GM12878 (cell line): ENCODE measurements around the gene DPF3. TPM values are rescaled to one million over a fixed set of nuclear protein-coding genes. Genes with fewer than 3 reads are reported as not detected.

Experiments
- ATAC-seq: fragments of 200-7000 bp; cut with Tn5 transposase; 3 replicates; pipeline ENCODE4 v1.9.1; 2020; ENCODE audit warnings: mild to moderate bottlenecking, moderate library complexity
- BruUV-seq: library from RNA; stranded (reverse); fragments of 400-500 nt; replicated peaks from 2 replicates; lab custom pipeline; 2021; lab: Mats Ljungman, UMichigan
- CTCF ChIA-PET: fragments of 300-600 bp; sonication (Branson Sonifier 250); formaldehyde crosslinking; extraction: SDS; loops from one replicate; lab custom pipeline; 2021; ENCODE audit warnings: inconsistent platforms; lab: Yijun Ruan, JAX
- POLR2A ChIA-PET: fragments of 350-600 bp; formaldehyde crosslinking; extraction: SDS; loops from one replicate; lab custom pipeline; 2021; ENCODE audit warnings: inconsistent platforms; lab: Charles Lee
- RAD21 ChIA-PET: fragments of 300-600 bp; sonication (Branson Sonifier 250); formaldehyde crosslinking; loops from one replicate; lab custom pipeline; 2023; ENCODE audit warnings: antibody characterized with exemption; ENCODE audit not compliant: unreplicated experiment; lab: Charles Lee
- SMC1A ChIA-PET: fragments of 300-600 bp; sonication (Branson Sonifier 250); formaldehyde crosslinking; loops from one replicate; lab custom pipeline; 2023; ENCODE audit not compliant: unreplicated experiment, uncharacterized antibody; lab: Charles Lee
- DNase-seq: peaks from one replicate; pipeline ENCODE4 v3.0.0-alpha.2; 2011; ENCODE audit warnings: low read depth, low spot score
- FAIRE-seq: peaks from 3 replicates; lab custom pipeline; 2011; peaks lifted over from hg19 to GRCh38; lab: Jason Lieb, UNC
- H2AFZ ChIP-seq: 2 replicates; pipeline ENCODE4 v1.6.0; 2011; ENCODE audit warnings: low read depth, low read length, control low read depth; ENCODE audit not compliant: control insufficient read depth
- H3K27ac ChIP-seq: 2 replicates; pipeline ENCODE4 v1.5.1; 2011; ENCODE audit warnings: control low read depth; ENCODE audit not compliant: control insufficient read depth, insufficient read depth
- H3K27me3 ChIP-seq, 2 experiments: replicated peaks in 1 of 2; 2 replicates each; pipeline versions ENCODE4 v1.6.0 to v1.6.1; 2011; ENCODE audit warnings: low read length in 1 of 2; ENCODE audit not compliant: control insufficient read depth in 2 of 2, insufficient read depth in 2 of 2
- H3K36me3 ChIP-seq, 2 experiments: 2 replicates each; pipeline ENCODE4 v1.5.1; 2011; ENCODE audit warnings: low read length in 1 of 2; ENCODE audit not compliant: control insufficient read depth in 2 of 2, insufficient read depth in 2 of 2
- H3K4me1 ChIP-seq: 2 replicates; pipeline ENCODE4 v1.6.1; 2011; ENCODE audit warnings: mild to moderate bottlenecking, low read length, moderate library complexity, mixed read lengths; ENCODE audit not compliant: control insufficient read depth, insufficient read depth
- H3K4me2 ChIP-seq: 2 replicates; pipeline ENCODE4 v1.6.0; 2011; ENCODE audit warnings: control low read depth; ENCODE audit not compliant: control insufficient read depth, insufficient read depth
- H3K4me3 ChIP-seq: fragments of 200-600 bp; sonication (generic); 2 replicates; pipeline ENCODE4 v1.5.1; 2016
- H3K79me2 ChIP-seq: 2 replicates; pipeline ENCODE4 v1.6.0; 2011; ENCODE audit warnings: low read length; ENCODE audit not compliant: control insufficient read depth, insufficient read depth
- H3K9ac ChIP-seq: 2 replicates; pipeline ENCODE4 v1.8.0; 2011; ENCODE audit warnings: low read length, control low read depth, mixed read lengths; ENCODE audit not compliant: control insufficient read depth, insufficient read depth
- H3K9me3 ChIP-seq: replicated peaks from 3 replicates; pipeline ENCODE4 v1.5.1; 2011; ENCODE audit warnings: mild to moderate bottlenecking, low read length; ENCODE audit not compliant: control insufficient read depth, insufficient read depth
- H4K20me1 ChIP-seq: 2 replicates; pipeline ENCODE4 v1.6.0; 2011; ENCODE audit not compliant: control insufficient read depth, insufficient read depth
- ASH2L ChIP-seq: fragments of 300-600, 200-600 bp; sonication (generic); IDR thresholded peaks from 2 replicates; pipeline ENCODE4 v1.6.1; 2017; ENCODE audit warnings: low read depth, mild to moderate bottlenecking, borderline replicate concordance
- CHD1 ChIP-seq: IDR thresholded peaks from 2 replicates; pipeline ENCODE4 v1.6.1; 2012; ENCODE audit warnings: low read depth, low read length, improper control_type of control experiment
- JUND ChIP-seq: IDR thresholded peaks from 2 replicates; pipeline ENCODE4 v1.6.1; 2012; ENCODE audit warnings: low read depth, mild to moderate bottlenecking, low read length, improper control_type of control experiment, moderate library complexity
- NRF1 ChIP-seq: conservative IDR thresholded peaks from 2 replicates; pipeline ENCODE4 v1.6.1; 2011; ENCODE audit warnings: mild to moderate bottlenecking, low read depth, low read length, improper control_type of control experiment
- RFX5 ChIP-seq: IDR thresholded peaks from 2 replicates; pipeline ENCODE4 v1.6.1; 2011; ENCODE audit warnings: low read depth, low read length, improper control_type of control experiment
- WGBS: methylation state at CpG from one replicate; pipeline ENCODE4 v1.1.6; 2016; ENCODE audit warnings: low lambda C conversion rate; ENCODE audit not compliant: insufficient replicate concordance, insufficient coverage; ENCODE audit errors: missing lambda C conversion rate; 5-methylcytosine and 5-hydroxymethylcytosine counted together
- in situ Hi-C: fragments of 300-500 bp; cut with MboI; formaldehyde crosslinking; loops from 9 replicates; pipeline ENCODE4 v1.14.3; 2018; ENCODE audit warnings: mixed read lengths
- intact Hi-C: fragments of 100-400 bp; cut with micrococcal nuclease; formaldehyde crosslinking; loops from one replicate; pipeline ENCODE4 v1.14.2; 2022; ENCODE audit not compliant: unreplicated experiment
- polyA plus RNA-seq, 11 experiments: library from polyadenylated mRNA; depleted of rRNA in 4 of 11; unstranded in 6 of 11; stranded (reverse) in 5 of 11; fragments of >200 nt; fragmentation: Nextera tagmentation in 4 of 11; fragmentation: Illumina TruSeq in 1 of 11; extraction: Ambion mirVana in 4 of 11; extraction: Trizol in 1 of 11; gene quantifications; 1 replicate in 1 of 11; 2 replicates in 10 of 11; pipeline versions ENCODE4 v1.2.1 to v1.2.3, GENCODE V29; 2011 to 2016; ENCODE audit warnings: inconsistent platforms in 2 of 11, missing spikeins in 2 of 11, low read depth in 1 of 11
- total RNA-seq, 4 experiments: library from RNA; depleted of rRNA in 3 of 4; stranded (reverse); fragments of >200 nt in 3 of 4; fragmentation: Illumina TruSeq in 1 of 4; extraction: Trizol in 1 of 4; gene quantifications; 2 replicates each; pipeline versions ENCODE4 v1.2.1 to v1.2.3, GENCODE V29; 2013 to 2021
- TF ChIP-seq, protein P1 (sequence below): fragments of 450-650 bp; IDR thresholded peaks from 2 replicates; pipeline ENCODE4 v1.6.1; 2014; ENCODE audit warnings: mild to moderate bottlenecking
- TF ChIP-seq, protein P2 (sequence below): fragments of 150-350 bp; IDR thresholded peaks from 2 replicates; pipeline ENCODE4 v1.6.1; 2014; ENCODE audit warnings: mild to moderate bottlenecking, low read depth, low read length
- TF ChIP-seq, protein P3 (sequence below), 3 experiments: IDR thresholded peaks in 2 of 3; conservative IDR thresholded peaks in 1 of 3; 2 replicates each; pipeline ENCODE4 v1.5.1; 2011; ENCODE audit warnings: low read depth in 3 of 3, low read length in 3 of 3, mild to moderate bottlenecking in 3 of 3, control low read depth in 2 of 3, moderate library complexity in 2 of 3, inconsistent platforms in 1 of 3, mixed read lengths in 1 of 3; ENCODE audit not compliant: control insufficient read depth in 2 of 3, insufficient read depth in 1 of 3; ENCODE audit errors: extremely low read depth in 1 of 3

The DPF3 gene
- total and polyA plus RNA-seq, 10 of the 15 experiments (the other 5 are each of a cell fraction or from before 2014, with no cell fraction given): 0.69 to 8.0 (median 2.2) TPM

DNA sequence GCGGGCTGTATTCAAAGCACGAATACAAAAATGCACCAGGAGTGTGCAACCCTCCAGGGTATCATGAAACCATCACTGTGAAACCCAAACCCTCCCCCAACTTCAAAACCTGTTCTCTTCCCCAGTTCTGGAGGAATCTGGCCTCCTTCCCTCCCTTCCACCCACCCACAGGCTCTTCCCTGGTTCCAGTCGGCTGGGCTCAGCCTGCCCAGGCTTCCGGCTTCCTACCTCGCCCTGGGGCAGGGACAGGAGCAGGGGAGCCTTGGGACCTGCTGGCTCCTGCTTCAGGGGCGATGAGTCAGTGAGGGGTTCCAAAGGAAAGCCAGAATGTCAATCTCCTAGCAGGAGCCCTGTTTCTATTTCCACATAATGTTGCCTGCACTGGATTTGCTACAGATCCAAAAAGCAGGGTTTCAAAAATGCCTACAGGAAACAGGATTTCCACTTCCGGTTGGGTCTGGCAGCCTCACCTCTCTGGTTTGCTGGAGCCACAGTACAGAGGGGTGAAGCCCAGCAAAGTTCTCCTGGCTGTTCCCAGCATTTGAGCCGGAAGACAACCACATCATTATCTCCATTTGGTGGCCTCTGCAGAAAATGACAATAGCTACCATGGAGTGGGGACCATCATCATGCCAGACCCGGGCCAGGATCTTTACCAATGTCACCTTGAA is 278.3 kb downstream of the DPF3 start:
- intact Hi-C loops (no loop called here), in situ Hi-C loops (no loop called here)
- H3K9me3 ChIP-seq: no peaks in the 10 kb centered on the region
- no peaks in the 10 kb centered on the region for H3K36me3 ChIP-seq
- ChIA-PET POLR2A (no interaction called here), SMC1A (interaction anchor here (1.0 kb wide), 1 partner anchor 10 kb away, joined by 3 read pairs; no protein-coding TSS in a partner anchor), RAD21 (no interaction called here), CTCF (interaction anchor here (1.2 kb wide), 1 partner anchor 288 kb away, joined by 3 read pairs; no protein-coding TSS in a partner anchor)
- no TSS peak for BruUV-seq
- H4K20me1 ChIP-seq: no peaks in the 10 kb centered on the region
- no peak overlapping the region for H3K9ac ChIP-seq
- FAIRE-seq (no peak), ATAC-seq (no peak), DNase-seq (no peak)
- WGBS: 51% methylated on average over 8 of the region's 9 CpGs
- H3K27me3 ChIP-seq: no peaks in the 10 kb centered on the region; a peak in 1 of 4 replicates
- H2AFZ ChIP-seq: no peak overlapping the region
- no peak overlapping the region for H3K4me2 ChIP-seq
- no peaks in the 10 kb centered on the region for H3K79me2 ChIP-seq
- no peak overlapping the region for H3K4me3 ChIP-seq
- no peak overlapping the region for H3K27ac ChIP-seq
- TF ChIP-seq ASH2L (no peak), JUND (no peak), RFX5 (no peak), NRF1 (no peak), CHD1 (no peak)
- TF ChIP-seq, protein P1, sequence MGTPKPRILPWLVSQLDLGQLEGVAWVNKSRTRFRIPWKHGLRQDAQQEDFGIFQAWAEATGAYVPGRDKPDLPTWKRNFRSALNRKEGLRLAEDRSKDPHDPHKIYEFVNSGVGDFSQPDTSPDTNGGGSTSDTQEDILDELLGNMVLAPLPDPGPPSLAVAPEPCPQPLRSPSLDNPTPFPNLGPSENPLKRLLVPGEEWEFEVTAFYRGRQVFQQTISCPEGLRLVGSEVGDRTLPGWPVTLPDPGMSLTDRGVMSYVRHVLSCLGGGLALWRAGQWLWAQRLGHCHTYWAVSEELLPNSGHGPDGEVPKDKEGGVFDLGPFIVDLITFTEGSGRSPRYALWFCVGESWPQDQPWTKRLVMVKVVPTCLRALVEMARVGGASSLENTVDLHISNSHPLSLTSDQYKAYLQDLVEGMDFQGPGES: no peak
- TF ChIP-seq, protein P2, sequence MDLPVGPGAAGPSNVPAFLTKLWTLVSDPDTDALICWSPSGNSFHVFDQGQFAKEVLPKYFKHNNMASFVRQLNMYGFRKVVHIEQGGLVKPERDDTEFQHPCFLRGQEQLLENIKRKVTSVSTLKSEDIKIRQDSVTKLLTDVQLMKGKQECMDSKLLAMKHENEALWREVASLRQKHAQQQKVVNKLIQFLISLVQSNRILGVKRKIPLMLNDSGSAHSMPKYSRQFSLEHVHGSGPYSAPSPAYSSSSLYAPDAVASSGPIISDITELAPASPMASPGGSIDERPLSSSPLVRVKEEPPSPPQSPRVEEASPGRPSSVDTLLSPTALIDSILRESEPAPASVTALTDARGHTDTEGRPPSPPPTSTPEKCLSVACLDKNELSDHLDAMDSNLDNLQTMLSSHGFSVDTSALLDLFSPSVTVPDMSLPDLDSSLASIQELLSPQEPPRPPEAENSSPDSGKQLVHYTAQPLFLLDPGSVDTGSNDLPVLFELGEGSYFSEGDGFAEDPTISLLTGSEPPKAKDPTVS: no peak
- TF ChIP-seq, protein P3, sequence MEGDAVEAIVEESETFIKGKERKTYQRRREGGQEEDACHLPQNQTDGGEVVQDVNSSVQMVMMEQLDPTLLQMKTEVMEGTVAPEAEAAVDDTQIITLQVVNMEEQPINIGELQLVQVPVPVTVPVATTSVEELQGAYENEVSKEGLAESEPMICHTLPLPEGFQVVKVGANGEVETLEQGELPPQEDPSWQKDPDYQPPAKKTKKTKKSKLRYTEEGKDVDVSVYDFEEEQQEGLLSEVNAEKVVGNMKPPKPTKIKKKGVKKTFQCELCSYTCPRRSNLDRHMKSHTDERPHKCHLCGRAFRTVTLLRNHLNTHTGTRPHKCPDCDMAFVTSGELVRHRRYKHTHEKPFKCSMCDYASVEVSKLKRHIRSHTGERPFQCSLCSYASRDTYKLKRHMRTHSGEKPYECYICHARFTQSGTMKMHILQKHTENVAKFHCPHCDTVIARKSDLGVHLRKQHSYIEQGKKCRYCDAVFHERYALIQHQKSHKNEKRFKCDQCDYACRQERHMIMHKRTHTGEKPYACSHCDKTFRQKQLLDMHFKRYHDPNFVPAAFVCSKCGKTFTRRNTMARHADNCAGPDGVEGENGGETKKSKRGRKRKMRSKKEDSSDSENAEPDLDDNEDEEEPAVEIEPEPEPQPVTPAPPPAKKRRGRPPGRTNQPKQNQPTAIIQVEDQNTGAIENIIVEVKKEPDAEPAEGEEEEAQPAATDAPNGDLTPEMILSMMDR (IDR thresholded peaks at IDR 0.05 in 2 of 3, conservative IDR thresholded peaks at IDR 0.05 in 1 of 3; ENCODE audit: control insufficient read depth in 2 of 3, extremely low read depth in 1 of 3, insufficient read depth in 1 of 3, low read depth in 3 of 3, low read length in 3 of 3): no peak
- TF ChIP-seq, all 136 proteins: peak for 0
- no peaks in the 10 kb centered on the region for H3K4me1 ChIP-seq
